Stimulated activated CD4-positive, alpha-beta T cell treated with anti-CD3 and anti-CD28 coated beads, Interleukin-1b, Interleukin-23, amount 100 ng/mL, for 4 hours (primary cell): ENCODE measurements around the gene TBCC.
"Not testable (repeated sequence)": the region's sequence is repeated elsewhere in the genome, so short reads cannot be mapped to it uniquely, and the experiment has no call there.

ENCODE experiments used
- DNase-seq, 2 donors: peaks; one replicate each; pipeline ENCODE4 v3.0.0-alpha.2; 2020; ENCODE audit warnings: low read depth in 2 of 2

TBCC gene

GRCh38 chr6:42733867-42734481 lies 11.9 kb downstream of the TBCC start:
- not testable (repeated sequence) for DNase-seq

GRCh38 chr6:42729731-42730130 lies 16.2 kb downstream of the TBCC start:
- DNase-seq, result no peak

GRCh38 chr6:42727627-42728026 lies 18.3 kb downstream of the TBCC start:
- no peak for DNase-seq

GRCh38 chr6:42727087-42727611 lies 18.8 kb downstream of the TBCC start:
- DNase-seq, result peak in 1 of 2 donors; percentile 18

- DNase-seq, result peak; percentile 37 to 61
These were observed 19.3 kb downstream of the TBCC start for GRCh38 chr6:42726485-42727086.

GRCh38 chr6:42726026-42726425 lies 19.9 kb downstream of the TBCC start:
- no peak for DNase-seq

- DNase-seq, result no peak
These were observed 21.1 kb downstream of the TBCC start for GRCh38 chr6:42724825-42725224.

- no peak for DNase-seq
These were observed 23.4 kb downstream of the TBCC start, which contains the start of gene PRPH2 for GRCh38 chr6:42722497-42722896. Gene PRPH2 (minus strand): TSS chr6:42722597. CDS start chr6:42722334, 263 bp downstream.

GRCh38 chr6:42720739-42721138 lies 25.2 kb downstream of the TBCC start:
- DNase-seq, result no peak

GRCh38 chr6:42715871-42716270 lies 30.0 kb downstream of the TBCC start:
- DNase-seq, result no peak

GRCh38 chr6:42714098-42714761 lies 31.7 kb downstream of the TBCC start:
- DNase-seq, result no peak

GRCh38 chr6:42711930-42712329 lies 34.0 kb downstream of the TBCC start:
- no peak for DNase-seq

- DNase-seq, result no peak
These were observed 35.6 kb downstream of the TBCC start for GRCh38 chr6:42710316-42710715.

GRCh38 chr6:42709871-42710270 lies 36.0 kb downstream of the TBCC start:
- no peak for DNase-seq

- no peak for DNase-seq
These were observed 37.8 kb downstream of the TBCC start for GRCh38 chr6:42708096-42708495.

GRCh38 chr6:42707595-42707994 lies 38.3 kb downstream of the TBCC start:
- DNase-seq, result no peak

- no peak for DNase-seq
These were observed 40.9 kb downstream of the TBCC start for GRCh38 chr6:42704937-42705374.

GRCh38 chr6:42704251-42704936 lies 41.5 kb downstream of the TBCC start:
- no peak for DNase-seq

- not testable (repeated sequence) for DNase-seq
These were observed 43.1 kb downstream of the TBCC start for GRCh38 chr6:42702786-42703185.

- no peak for DNase-seq
These were observed 43.7 kb downstream of the TBCC start for GRCh38 chr6:42702200-42702599.

- DNase-seq, result no peak
These were observed 47.7 kb downstream of the TBCC start for GRCh38 chr6:42698217-42698616.

GRCh38 chr6:42697268-42697655 lies 48.6 kb downstream of the TBCC start:
- DNase-seq, result no peak
